HG03565 (cell line): ENCODE results near the gene STK32B.
"Not testable (repeated sequence)": the region's sequence is repeated elsewhere in the genome, so short reads cannot be mapped to it uniquely, and the experiment has no call there.

Source experiments
- ATAC-seq: cut with Tn5 transposase; IDR thresholded peaks from one replicate; pipeline ENCODE4 v1.9.1; 2021; ENCODE audit warnings: mild to moderate bottlenecking, moderate library complexity; ENCODE audit not compliant: unreplicated experiment

Gene STK32B

DNA sequence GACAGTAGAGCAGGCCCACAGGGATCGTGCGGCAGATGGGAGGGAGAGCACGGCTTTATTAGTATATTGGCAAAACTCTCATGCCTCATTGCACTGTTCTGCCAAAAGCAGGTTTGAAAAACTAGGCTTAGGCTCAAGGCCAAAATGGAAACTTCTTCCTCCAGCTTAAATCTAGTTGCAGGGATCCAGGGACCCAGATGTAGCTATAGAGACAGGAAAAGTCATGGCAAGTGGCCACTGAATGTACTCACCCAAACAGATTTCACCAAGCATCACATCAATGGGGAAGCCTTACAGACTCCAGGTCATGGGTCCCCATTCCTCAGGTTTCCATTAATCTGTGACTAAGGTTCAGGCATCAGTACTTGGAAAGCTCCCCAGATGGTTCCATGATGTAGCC lies 149.2 kb downstream of the STK32B start:
- no peak for ATAC-seq

DNA sequence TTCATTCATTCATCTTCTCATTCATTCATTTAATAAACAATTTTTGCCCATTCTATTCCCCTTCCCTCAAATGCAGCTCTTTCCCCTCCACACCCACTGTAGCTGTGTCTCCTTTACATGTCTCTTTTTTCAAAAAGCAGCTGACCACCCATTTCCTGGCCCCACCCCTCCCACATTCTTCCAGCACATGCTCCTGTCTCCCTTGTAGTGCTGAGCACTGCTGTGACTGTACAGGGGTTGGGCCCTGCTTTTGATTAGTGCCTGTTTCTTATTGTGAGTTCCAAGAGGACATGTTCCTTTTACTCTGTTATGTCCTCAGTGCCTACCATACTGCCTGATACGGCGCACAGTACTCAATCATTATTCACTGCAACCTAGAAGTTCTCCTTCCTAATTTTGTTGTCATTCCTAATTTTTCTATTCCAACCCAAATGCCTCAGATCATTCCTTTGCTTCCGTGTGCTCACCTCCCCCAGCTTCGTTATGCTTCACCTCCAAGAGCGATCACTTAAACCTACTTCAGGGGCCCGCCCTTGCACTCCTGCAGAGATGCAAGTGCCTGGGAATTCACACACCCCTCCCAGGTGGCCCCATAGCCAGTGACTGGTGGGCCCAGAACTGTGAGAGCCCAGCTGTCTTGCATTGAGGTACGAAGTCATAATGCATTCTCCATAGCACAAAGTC lies 152.2 kb downstream of the STK32B start:
- no peak for ATAC-seq

DNA sequence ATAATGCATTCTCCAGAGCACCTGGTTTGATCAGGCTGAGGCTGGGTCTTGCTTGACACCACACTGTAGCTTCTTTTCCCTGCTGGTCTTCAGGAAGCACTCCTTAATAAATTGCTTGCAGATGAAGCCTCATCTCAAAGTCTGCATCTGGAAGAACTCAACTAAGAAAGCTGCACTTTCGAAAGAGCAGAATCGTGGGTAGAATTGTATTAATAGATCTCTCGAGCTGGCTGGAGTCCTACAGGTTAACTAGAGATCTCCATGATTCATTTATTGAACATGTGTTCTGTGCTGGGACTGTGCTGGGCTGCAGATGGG lies 152.7 kb downstream of the STK32B start:
- no peak for ATAC-seq

DNA sequence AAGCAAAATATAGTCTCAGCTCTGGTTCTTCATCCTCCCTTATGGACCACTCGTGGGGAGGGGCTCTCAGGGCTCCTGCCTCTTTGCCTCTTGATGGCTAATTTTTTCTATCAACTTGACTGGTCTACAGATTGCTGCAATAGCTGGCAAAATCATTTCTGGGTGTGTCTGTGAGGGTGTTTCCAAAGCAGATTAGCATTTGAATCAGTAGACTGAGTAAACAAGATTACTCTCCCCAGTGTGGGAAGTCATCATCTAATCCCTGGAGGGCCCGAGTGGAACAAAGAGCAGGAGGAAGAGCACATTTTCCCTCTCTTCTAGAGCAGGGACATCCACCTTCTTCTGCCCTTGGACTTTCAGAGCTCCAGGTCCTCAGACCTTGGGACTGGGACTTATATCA lies 153.5 kb downstream of the STK32B start:
- ATAC-seq, result no peak

DNA sequence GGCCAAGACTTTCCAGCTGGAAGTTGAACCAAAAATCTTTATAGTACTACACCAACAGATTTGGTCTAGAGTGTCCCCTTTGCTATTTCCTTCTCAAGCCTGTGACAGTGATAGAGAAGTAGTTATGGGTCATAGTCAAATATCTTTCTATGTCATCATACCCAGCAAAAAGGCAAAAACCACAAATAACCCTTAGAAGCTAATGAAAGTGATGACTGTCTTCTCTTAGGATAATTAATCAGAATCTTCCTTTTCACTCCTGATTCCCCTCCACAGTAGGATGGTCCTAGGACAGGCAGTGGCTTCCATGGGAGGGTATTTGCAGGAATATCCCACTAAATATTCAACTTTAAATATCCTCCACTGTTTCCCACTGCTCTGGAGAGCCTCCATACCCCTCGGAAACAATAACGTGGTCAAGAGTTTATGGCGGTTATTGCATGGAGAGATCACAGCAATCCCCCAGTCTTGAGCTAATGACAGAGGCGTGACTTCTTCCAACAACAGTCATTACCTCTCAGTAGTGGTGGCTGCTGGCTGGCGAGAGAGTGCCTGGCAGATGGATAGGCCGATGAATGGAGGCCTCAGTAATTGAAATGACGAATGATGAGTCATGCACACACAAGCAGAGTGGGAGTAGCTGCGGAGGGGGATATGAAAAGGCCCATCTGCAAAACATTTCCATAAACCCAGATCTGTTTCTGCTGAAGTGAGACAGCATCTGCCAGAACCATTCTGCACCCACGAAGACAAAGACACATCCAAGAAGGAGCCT lies 154.9 kb downstream of the STK32B start:
- no peak for ATAC-seq

DNA sequence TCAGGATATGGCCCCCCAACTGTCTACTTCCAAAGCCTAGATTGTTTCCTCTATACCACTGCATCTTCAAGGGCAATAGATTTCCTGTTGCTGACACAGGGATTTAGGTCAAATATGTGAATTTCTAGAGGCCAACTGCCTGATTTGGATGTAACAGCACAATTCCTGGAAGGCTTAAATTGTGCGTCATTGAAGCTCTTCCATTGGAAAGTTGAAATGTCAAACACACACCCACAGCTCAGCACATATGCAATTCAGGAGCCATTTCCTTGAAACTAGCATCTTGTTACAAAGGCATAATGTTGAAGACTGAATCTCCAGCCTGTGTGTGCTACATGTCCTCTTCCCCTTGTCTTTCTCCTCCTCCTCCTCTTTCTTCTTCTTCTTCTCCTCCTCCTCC lies 158.6 kb downstream of the STK32B start:
- no peak for ATAC-seq

DNA sequence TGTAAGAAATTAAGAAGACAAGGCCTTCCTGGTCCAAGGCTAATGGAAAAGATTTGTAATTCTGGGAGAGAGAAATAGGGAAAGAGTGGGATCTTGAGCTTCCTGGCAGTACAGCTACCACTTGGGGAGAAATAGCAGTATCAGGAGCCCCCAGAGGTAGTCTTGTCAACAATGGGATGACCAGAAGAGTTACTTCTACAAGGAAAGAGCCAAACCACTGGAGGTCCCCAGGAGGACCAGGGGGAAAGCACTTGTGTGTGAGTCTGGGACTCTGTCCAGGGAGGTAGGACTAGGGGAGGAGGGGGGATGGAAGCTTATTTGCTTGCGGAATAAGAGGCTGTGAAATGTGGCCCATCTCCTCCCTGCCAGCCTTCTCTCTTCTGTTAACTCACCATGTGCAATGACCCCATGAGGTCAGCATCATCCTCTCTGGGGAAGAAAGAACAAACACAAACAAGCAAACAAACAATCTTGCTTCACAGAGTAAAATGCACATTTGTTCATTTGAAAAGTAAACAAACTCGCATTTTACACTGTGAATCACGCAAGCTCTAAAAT lies 160.1 kb downstream of the STK32B start:
- ATAC-seq, result no peak

DNA sequence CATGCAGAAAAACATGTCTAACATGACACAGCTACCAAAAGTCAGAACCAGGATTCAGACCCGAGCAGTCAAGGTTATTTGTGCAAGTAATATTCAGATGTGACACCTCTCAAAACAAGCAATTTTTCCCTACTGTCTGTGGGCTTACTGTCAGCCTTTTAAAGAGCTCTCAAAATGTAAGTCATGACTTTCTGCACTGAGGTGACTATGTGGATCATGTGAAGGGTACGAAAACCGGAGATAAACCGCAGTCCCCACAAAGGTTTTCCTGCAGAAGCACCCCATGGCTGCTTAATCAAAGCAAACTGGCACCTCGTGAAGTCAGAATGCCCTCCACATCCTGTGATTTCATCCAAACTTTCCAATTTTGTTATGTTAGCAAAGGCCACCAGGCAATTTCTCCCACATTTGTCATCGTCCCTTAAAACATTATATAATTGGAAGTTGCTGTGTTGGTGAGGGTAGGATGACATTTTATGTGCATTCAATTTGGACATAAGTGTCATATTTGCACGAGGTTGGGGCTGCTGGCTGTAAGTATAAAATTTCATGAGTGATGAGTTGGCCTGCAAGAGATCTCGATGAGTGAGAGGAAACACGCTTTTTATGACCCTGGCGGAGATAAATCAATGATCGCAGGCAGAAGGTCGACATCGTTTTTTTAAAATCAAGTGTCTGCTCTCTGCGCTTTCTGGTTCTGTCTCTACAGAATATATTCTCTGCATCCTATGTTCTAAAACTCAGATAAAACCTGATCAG lies 161.2 kb downstream of the STK32B start:
- no peak for ATAC-seq

DNA sequence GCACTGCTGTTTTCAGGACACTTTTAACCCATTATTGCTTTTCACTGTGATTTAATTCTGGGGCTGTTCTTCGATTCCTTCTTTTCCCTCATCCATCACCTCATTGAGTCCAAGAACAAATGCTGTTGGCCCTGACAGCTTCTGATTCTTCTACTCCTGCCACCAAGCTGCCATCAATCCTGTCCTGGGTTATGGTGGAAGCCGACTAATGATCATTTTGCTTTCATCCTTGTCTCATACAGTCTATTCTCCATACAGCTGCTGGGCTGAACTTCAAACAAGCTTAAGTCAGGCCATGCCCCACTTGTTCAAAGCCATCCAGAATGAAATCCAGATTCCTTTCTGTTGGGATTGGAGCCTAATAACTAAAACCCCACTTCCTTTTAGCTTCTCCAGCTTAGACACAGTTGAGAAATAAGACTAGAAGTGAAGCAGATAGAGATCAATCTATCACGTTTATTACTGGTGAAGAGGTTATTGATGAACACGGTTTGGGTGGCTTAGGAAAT lies 161.9 kb downstream of the STK32B start:
- ATAC-seq, result no peak

DNA sequence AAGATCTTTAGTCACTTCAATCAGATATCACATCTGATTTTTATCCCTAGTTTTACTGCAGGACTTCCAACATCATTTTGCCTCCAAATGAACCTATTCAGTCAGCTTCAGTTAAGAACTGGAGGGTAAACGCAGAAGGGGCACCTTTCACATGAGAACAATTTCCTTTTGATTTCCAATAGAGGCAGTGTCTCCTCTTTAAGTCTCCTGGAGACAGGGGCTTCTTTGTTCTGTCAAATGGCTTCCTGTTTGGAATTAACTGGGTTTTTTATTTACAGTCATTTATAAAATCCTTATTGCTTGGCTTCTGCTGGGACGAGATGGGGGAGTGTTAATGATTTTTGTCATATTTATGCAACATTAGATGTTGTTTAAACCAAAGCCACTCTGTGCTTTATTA lies 164.0 kb downstream of the STK32B start:
- no peak for ATAC-seq

DNA sequence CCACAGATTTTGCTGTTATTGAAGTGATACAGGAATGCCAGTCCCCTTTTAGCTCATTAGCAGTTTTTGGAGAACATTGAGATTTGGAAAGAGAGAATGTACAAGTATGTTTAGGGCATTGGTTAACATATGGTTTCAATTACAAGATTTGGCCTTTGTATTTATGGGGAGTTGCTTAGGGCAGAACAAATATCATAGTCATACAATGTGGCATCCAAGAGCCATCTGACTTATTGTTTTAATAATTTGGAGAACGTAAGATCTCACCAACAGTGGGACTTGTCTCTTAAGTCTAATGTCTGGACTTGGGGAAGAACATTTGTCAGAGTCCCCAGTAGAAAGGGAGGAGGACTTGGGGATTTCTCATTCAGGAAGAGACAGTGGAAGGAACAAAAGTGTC lies 166.1 kb downstream of the STK32B start:
- ATAC-seq, result no peak

DNA sequence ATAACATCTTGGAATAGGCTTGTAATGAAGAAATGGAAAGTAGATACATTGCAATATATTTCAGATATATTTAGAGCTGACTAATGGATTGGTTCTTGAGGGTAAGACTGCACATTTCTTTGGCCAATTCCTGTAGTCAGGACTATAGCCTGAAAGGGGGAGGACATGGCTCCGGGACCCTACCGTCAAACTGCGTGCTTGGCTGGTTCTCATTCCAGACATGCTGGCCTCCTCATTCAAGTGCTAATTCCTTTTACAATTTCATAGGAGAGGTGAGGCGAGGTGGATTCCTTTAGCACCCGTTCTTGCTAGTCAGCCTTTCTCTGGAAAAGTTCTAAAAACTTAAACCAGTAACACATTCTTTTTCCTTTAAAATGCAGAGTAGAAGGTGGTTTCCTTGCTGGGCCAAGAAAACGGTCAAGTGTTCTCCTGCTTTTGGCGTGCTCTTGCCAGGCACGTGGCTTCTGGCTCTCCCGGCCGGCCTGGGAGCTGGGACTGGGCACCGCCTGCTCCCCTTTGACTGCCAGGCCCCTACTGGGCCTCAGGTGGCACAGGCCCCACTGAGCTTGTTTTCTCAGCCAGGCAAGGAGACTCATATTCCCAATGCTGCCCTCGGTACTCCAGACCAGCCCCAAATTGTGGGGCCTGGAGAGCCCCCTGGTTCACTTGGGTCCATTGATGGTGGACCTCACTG lies 167.2 kb downstream of the STK32B start:
- no peak for ATAC-seq

DNA sequence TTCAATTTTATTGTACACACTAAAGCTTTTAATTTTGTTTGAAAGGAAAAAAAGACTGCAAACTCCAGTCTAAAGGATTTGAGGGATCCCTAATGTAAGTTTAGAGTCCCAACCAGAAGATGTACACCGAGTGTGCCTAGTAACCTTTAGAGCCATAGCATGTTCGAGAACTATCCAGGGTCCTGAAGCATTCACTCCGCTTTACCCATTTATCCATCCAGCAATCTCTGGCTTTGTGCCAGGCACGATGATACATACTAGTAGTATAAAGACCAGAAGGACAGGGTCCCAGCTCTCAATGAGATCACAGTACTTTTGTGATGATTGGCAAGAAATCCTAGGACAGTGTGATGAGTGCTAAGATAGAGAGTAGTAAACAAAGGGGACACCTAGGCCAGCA lies 168.7 kb downstream of the STK32B start:
- ATAC-seq, result no peak

DNA sequence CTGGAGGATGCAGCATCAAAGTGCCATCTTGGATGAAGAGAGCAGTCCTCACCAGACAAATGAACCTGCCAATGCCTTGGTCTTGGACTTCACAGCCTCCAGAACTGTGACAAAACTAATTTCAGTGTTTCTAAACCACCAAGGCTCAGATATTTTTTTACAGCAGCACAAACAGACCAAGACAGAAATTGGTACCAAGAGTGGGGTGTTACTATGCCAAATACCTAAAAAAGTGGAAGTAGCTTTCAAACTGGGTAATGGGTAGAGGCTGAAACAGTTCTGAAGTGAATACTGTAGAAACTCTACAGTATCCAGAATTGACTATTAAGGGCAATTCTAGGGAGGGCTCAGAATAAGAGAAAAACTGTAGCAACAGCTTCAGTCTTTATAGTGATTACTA lies 170.8 kb downstream of the STK32B start:
- no peak for ATAC-seq

DNA sequence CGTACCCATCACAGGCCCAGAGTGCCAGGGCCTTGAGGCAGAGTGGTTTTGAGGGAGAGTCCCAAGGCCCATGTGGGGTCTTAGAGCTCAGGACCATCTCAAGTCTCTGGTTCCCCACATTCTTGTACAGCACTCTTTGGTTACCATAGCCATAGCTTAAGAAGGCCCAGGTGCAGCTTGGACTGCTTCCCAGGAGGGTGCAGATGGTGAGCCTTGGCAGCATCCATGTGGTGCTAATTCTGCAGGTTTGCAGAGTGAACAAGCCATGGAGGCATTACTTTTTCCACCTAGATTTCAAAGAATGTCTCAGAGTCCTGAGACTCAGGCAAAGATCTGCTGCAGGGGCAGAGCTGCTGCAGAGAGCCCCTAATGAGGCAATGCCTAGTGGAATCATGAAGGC lies 171.7 kb downstream of the STK32B start:
- ATAC-seq, result no peak

DNA sequence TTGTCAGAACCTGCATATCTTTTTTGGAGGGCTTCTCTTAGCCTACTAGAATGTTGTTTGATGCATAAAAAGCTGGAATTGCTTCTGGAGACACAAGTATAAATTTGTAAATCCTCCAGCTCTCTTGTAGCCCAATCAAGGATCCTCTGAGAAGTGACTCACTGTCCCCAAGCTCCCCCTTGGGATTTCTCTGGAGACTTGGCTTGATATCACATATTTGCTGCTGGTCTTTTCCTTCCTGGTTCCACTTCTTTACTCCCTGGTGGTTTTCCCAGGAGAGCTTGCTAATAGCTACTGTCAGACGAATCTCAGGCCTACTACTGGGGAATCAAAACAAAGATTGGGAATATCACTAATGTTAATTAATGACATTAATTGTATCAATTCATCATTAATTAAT lies 173.1 kb downstream of the STK32B start:
- no peak for ATAC-seq

DNA sequence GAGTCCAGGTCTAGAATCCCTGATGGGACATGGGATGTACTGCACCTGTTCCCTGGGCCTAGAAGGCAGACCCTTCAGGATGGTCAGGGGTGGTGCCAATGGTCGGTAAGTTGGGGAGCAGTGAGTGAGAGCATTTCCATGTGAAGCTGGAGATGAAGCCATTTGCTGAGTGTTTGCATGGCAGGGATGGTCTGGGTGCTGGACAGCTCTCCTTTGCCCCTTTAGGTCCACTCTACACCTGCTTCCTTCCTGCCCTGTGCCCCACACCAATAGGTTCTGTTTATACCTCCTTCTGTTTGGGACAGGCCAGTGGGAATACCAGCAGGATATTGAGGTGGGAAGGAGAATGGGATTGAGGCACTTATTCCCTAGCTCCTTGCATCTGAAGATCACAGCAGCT lies 181.3 kb downstream of the STK32B start:
- no peak for ATAC-seq

DNA sequence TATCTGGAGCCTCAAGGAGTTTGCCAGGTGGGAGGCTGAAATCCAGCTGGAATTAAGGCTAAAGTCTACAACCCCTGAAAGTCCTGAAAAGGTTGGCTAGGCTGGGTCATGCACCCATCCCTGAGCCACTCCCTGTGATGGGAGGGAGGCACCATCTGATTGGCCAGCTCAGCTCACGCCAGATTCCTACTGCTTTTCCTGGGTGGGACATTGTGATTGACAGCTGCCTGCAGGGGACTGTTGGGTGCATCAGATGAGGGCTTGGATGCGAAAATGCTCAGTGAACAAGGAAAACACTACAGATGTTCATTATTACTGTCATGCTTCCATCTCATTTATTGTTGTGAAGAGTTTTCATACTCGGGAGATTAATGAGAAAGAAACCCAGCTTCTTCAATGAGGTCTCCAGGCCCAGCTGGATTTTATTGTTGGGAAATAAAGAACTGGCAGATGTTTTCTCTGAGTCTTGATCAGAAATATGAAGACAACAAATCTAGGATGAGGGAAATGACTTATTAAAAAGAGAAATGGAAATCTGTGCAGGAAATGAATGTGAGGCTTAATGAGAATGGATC lies 185.9 kb downstream of the STK32B start:
- no peak for ATAC-seq

DNA sequence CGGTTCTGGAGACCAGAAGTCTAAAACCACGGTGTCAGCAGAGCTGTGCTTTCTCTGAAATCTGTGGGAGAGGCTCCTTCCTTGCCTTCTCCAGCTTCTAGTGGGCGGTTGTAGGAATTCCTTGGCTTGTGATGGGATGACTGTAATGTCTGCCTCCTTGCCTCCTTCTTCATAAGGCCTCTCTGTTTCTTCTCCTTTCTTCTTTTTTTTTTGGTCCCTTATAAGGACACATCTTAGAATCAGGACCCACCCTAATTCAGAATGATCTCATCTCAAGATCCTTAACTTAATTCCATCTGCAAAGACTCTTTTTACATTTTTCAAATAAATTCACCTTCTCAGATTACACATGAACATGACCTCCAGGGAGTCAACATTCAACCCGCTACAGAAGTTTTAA lies 186.9 kb downstream of the STK32B start:
- ATAC-seq, result no peak

DNA sequence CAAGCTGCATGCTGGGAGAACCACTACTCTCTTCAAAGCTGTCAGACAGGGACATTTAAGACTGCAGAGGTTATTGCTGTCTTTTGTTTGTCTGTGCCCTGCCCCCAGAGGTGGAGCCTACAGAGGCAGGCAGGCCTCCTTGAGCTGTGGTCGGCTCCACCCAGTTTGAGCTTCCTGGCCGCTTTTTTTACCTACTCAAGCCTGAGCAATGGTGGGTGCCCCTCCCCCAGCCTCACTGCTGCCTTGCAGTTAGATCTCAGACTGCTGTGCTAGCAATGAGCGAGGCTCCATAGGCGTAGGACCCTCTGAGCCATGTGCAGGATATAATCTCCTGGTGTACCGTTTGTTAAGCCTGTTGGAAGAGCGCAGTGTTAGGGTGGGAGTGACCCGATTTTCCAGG lies 195.8 kb downstream of the STK32B start:
- ATAC-seq, result not testable (repeated sequence)

DNA sequence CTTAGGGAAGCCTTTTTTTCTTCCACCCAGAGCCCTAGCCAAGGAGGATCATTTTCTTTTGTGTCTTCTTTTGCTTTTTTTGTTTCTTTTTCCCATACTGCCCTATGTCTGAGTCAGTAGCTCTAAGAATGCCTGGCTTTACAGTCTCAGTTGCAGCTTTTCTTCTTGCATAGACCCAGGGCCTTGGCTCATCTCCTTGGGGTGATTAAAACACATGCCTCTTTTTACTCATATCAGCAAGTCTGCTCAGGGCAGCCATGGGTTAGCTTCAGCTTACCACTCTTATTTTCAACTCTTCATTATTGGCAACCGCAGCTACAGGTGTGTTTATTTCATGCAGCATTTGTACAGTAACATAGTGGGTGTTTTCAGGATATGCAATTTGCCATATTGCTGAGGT lies 196.5 kb downstream of the STK32B start:
- no peak for ATAC-seq
